PC-3 (cell line): ENCODE results near the gene LEKR1. TPM values are rescaled to one million over a fixed set of nuclear protein-coding genes. Genes with fewer than 3 reads are reported as not detected.

ENCODE experiments used
- ATAC-seq: fragments of 200-7000 bp; cut with Tn5 transposase; 2 replicates; pipeline ENCODE4 v1.9.1; 2020; ENCODE audit warnings: mild to moderate bottlenecking, moderate library complexity
- BruUV-seq: library from RNA; stranded (reverse); fragments of 400-500 nt; replicated peaks from 2 replicates; lab custom pipeline; 2021; lab: Mats Ljungman, UMichigan
- CTCF ChIA-PET: fragments of 300-600 bp; sonication (Branson Sonifier 250); formaldehyde crosslinking; loops from one replicate; lab custom pipeline; 2022; ENCODE audit warnings: antibody characterized with exemption; lab: Charles Lee
- POLR2A ChIA-PET: fragments of 300-600 bp; sonication (Branson Sonifier 250); formaldehyde crosslinking; loops from one replicate; lab custom pipeline; 2022; ENCODE audit warnings: antibody characterized with exemption; ENCODE audit not compliant: unreplicated experiment; lab: Charles Lee
- DNase-seq: peaks from one replicate; pipeline ENCODE4 v3.0.0-alpha.2; 2015
- H2AFZ ChIP-seq: fragments of 300-600 bp; sonication (generic); 2 replicates; pipeline ENCODE4 v1.6.0; 2016; ENCODE audit warnings: antibody characterized with exemption, low read length
- H3F3A ChIP-seq: fragments of 300-600 bp; sonication (generic); one replicate; pipeline ENCODE4 v1.6.0; 2017; ENCODE audit warnings: antibody characterized with exemption, low read length, control low read depth, mild to moderate bottlenecking; ENCODE audit not compliant: unreplicated experiment
- H3K27ac ChIP-seq: fragments of 300-600 bp; sonication (generic); 2 replicates; pipeline ENCODE4 v1.5.1; 2016; ENCODE audit warnings: mild to moderate bottlenecking, low read length
- H3K27me3 ChIP-seq: fragments of 300-600 bp; sonication (generic); 2 replicates; pipeline ENCODE4 v1.6.1; 2016; ENCODE audit warnings: low read length, mixed read lengths
- H3K36me3 ChIP-seq: fragments of 300-600 bp; sonication (generic); 2 replicates; pipeline ENCODE4 v1.6.1; 2016; ENCODE audit warnings: low read depth, mixed run types, low read length, mixed read lengths
- H3K4me1 ChIP-seq: fragments of 300-600 bp; sonication (generic); 2 replicates; pipeline ENCODE4 v1.5.1; 2016; ENCODE audit warnings: low read length; ENCODE audit not compliant: insufficient read depth
- H3K4me2 ChIP-seq: fragments of 300-600 bp; sonication (generic); 2 replicates; pipeline ENCODE4 v1.6.0; 2016; ENCODE audit warnings: low read length
- H3K4me3 ChIP-seq: fragments of 300-600 bp; sonication (generic); 2 replicates; pipeline ENCODE4 v1.5.1; 2016; ENCODE audit warnings: mild to moderate bottlenecking, low read length, mixed read lengths
- H3K79me2 ChIP-seq: fragments of 300-600 bp; sonication (generic); 2 replicates; pipeline ENCODE4 v1.6.1; 2017; ENCODE audit warnings: low read length, mixed read lengths
- H3K9ac ChIP-seq: fragments of 300-600 bp; sonication (generic); 2 replicates; pipeline ENCODE4 v1.6.0; 2016; ENCODE audit warnings: mild to moderate bottlenecking, low read length
- H3K9me2 ChIP-seq: fragments of 300-600 bp; sonication (generic); replicated peaks from 2 replicates; pipeline ENCODE4 v1.6.1; 2016; ENCODE audit warnings: mixed run types, low read length, mixed read lengths
- H3K9me3 ChIP-seq: fragments of 300-600 bp; sonication (generic); 2 replicates; pipeline ENCODE4 v1.6.1; 2016; ENCODE audit warnings: low read length, mixed read lengths
- H4K20me1 ChIP-seq: fragments of 300-600 bp; sonication (generic); 2 replicates; pipeline ENCODE4 v1.6.1; 2016; ENCODE audit warnings: low read length, mixed read lengths
- EZH2 ChIP-seq: fragments of 300-600 bp; sonication (generic); IDR thresholded peaks from one replicate; pipeline ENCODE4 v1.6.1; 2017; ENCODE audit warnings: antibody characterized with exemption, mild to moderate bottlenecking, low read length; ENCODE audit not compliant: unreplicated experiment
- EZH2phosphoT487 ChIP-seq: fragments of 300-600 bp; sonication (generic); IDR thresholded peaks from 2 replicates; pipeline ENCODE4 v1.6.1; 2018; ENCODE audit warnings: mild to moderate bottlenecking, antibody characterized with exemption, low read length, borderline replicate concordance
- intact Hi-C: fragments of 100-400 bp; cut with micrococcal nuclease; formaldehyde crosslinking; loops from 2 replicates; pipeline ENCODE4 v1.9.0; 2023
- total RNA-seq: library from RNA; depleted of rRNA; stranded (reverse); fragments of >200 nt; gene quantifications from 2 replicates; pipeline ENCODE4 v1.2.3, GENCODE V29; 2014
- TF ChIP-seq, protein P1 (sequence below): fragments of 300-600 bp; sonication (generic); conservative IDR thresholded peaks from 2 replicates; pipeline ENCODE4 v1.5.1; 2017; ENCODE audit warnings: antibody characterized with exemption, low read depth, mild to moderate bottlenecking, low read length

The LEKR1 gene
- total RNA-seq, 1 experiment from 2014 or later, result 0.15 TPM

DNA sequence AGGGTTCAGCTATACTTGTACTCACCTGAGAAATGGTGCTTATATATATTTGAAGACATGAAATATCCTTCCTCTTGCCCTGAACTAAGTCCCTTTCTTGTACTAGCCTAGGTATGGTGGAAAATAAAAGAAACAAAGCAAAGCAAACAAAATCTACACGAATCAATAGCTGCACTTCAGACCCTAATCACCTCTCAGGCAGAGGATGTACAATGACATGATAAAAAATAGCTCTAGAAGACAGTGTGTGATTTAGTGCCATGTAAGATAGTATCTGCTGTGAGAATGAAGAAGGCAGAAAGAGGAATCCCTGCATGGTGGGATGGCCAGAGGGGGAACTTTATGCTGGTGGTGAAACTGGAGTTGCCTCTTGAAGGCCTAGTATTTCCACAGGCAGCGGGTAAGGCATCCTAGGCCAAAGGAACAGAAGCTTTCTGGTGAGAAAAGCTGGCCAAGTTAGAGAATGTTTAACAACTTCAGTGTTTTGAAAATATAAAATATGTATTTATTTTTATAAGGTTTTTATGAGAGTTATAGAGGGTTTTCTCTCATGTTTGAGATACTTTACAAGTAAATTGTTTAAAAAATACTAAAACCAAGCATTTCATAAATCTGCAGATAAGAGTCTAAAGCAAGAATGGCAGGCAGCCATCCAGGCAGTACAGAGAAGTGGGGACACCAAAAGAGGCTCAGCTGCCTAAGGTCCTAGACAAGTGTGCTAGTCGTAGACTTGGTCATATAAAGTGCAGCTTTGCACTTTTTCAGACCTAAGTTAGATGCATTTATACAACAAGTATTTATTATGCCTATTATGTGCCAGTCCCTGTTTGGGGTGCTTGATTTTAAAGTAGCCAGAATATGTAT, 14.9 kb downstream of the LEKR1 start:
- Histone ChIP-seq H3K4me1 (0 out of 2 replicates have a peak, but pooled peaks cover 6% of the 10 kb centered on the region), H3K4me2 (no peak overlapping the region), H3K27me3 (no peaks in the 10 kb centered on the region), H2AFZ (no peak overlapping the region), H3K4me3 (no peak overlapping the region), H3F3A (no peaks in the 10 kb centered on the region), H3K27ac (no peak overlapping the region), H3K9me3 (no peaks in the 10 kb centered on the region), H4K20me1 (no peaks in the 10 kb centered on the region), H3K36me3 (no peaks in the 10 kb centered on the region), H3K9ac (no peak overlapping the region), H3K9me2 (no peaks in the 10 kb centered on the region), H3K79me2 (no peaks in the 10 kb centered on the region)
- TF ChIP-seq, protein P1, sequence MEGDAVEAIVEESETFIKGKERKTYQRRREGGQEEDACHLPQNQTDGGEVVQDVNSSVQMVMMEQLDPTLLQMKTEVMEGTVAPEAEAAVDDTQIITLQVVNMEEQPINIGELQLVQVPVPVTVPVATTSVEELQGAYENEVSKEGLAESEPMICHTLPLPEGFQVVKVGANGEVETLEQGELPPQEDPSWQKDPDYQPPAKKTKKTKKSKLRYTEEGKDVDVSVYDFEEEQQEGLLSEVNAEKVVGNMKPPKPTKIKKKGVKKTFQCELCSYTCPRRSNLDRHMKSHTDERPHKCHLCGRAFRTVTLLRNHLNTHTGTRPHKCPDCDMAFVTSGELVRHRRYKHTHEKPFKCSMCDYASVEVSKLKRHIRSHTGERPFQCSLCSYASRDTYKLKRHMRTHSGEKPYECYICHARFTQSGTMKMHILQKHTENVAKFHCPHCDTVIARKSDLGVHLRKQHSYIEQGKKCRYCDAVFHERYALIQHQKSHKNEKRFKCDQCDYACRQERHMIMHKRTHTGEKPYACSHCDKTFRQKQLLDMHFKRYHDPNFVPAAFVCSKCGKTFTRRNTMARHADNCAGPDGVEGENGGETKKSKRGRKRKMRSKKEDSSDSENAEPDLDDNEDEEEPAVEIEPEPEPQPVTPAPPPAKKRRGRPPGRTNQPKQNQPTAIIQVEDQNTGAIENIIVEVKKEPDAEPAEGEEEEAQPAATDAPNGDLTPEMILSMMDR, result no peak
- no peak for TF ChIP-seq EZH2phosphoT487
- TF ChIP-seq EZH2, result no peak
- BruUV-seq, result no TSS peak
- intact Hi-C loops, result no loop called here
- DNase-seq, result no peak
- POLR2A ChIA-PET, result no interaction called here
- CTCF ChIA-PET, result no interaction called here
- no peak for ATAC-seq

DNA sequence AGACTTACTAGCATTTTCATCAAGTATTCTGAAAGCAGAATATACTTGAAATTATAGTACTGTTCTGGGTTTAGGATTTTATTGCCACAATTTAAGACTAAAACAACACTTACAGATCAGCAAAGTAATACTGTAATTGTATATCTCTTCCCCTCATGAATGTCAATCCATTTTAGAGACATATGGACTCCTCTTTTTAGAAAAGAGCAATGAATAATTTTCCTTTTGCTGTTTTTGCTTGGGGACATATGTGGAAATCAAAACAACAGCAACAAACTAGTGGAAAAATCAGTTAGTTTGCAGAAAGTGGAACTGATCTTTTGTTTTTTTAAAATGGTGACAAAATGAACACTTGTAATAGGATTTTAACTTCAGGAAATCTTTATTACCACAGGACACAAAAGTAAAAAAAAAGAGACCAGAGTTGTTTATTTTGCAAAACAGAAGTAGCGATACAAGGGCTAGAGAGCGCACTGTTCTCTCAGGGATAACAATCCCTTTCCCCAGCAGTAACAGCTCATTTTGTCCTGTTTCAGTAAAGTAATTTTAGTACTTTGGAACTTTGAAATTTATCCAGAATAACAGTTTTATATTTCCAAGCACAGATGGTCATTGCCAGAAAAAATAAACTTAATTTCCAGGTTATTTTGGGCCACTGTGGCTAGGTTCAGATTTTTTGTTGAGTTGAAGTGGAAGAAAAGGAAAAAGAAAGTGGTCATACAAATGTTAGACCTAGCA, 17.1 kb downstream of the LEKR1 start:
- BruUV-seq, result no TSS peak
- intact Hi-C loops, result no loop called here

DNA sequence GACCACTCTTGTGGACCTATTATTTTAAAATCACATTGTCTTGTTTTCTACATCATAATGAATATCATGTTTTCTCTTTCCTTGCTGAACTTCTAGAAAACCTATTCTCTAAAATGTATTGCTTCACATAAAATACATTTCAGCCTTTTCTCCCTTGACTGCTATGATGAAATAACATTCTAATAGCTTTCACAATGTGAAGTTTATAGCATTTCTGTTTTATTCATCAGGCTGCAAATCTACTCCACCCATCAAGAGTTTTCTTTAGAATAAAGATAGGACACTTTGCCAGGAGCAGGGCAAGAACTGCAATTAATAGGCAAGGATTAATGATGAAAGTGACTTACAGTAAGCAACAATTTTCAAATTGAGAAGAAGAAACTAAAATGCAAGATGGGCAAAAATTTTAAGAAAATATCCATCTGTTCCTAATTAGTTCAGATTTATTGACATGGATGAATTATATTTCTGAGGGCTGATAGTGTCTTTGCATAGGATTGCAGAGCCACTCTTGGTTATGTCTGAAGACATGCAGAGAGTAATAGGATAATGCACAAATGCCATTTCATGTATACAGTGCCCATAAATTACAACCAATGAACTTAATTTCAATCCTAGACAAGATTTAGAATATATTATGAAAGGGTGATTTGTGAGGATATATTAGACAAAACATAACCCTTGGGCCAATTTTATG, 21.7 kb downstream of the LEKR1 start:
- CTCF ChIA-PET, result no interaction called here
- Histone ChIP-seq H3K4me2 (no peak overlapping the region), H3K9ac (no peak overlapping the region), H3K9me3 (no peaks in the 10 kb centered on the region), H4K20me1 (no peaks in the 10 kb centered on the region), H2AFZ (no peak overlapping the region), H3K36me3 (no peaks in the 10 kb centered on the region), H3K79me2 (no peaks in the 10 kb centered on the region), H3K27ac (no peak overlapping the region), H3K9me2 (no peaks in the 10 kb centered on the region), H3K27me3 (no peaks in the 10 kb centered on the region), H3K4me3 (no peak overlapping the region), H3F3A (no peaks in the 10 kb centered on the region), H3K4me1 (no peaks in the 10 kb centered on the region; the same call in 1 of the 2 replicates)
- intact Hi-C loops, result no loop called here
- POLR2A ChIA-PET, result no interaction called here
- no peak for DNase-seq
- no peak for ATAC-seq
- TF ChIP-seq, protein P1, result no peak
- TF ChIP-seq EZH2 (no peak), EZH2phosphoT487 (no peak)
- BruUV-seq, result no TSS peak

More for the DNA sequence above, 17.1 kb downstream of the LEKR1 start:
- DNase-seq (no peak), ATAC-seq (no peak)
- Histone ChIP-seq H3K79me2 (no peaks in the 10 kb centered on the region), H3K4me1 (no peaks in the 10 kb centered on the region; the same call in 1 of the 2 replicates), H3K36me3 (no peaks in the 10 kb centered on the region), H4K20me1 (no peaks in the 10 kb centered on the region), H3K9me2 (no peaks in the 10 kb centered on the region), H3K27ac (no peak overlapping the region), H3K9me3 (no peaks in the 10 kb centered on the region), H3F3A (no peaks in the 10 kb centered on the region), H3K4me2 (no peak overlapping the region), H3K27me3 (no peaks in the 10 kb centered on the region), H3K4me3 (no peak overlapping the region), H3K9ac (no peak overlapping the region), H2AFZ (no peak overlapping the region)
- TF ChIP-seq EZH2phosphoT487, result no peak
- ChIA-PET POLR2A (interaction anchor here (0.6 kb wide), 1 partner anchor 88 kb away, joined by 7 read pairs; no protein-coding TSS in a partner anchor), CTCF (no interaction called here)
